Measurements from ENCODE around the gene BOD1L1.

BOD1L1 gene

GRCh38 chr4:13599159-13599558, 28.4 kb downstream of the BOD1L1 start:
- H3K27ac ChIP-seq = no peak overlapping the region
- 0 out of 2 replicates have a peak, but pooled peaks have one; percentile 19 for TF ChIP-seq CTCF (conservative IDR thresholded peaks at IDR 0.05)

- H3K27ac ChIP-seq = no peak overlapping the region
- TF ChIP-seq CTCF (conservative IDR thresholded peaks at IDR 0.05) = no peak
These were observed 29.9 kb downstream of the BOD1L1 start for GRCh38 chr4:13597604-13598003.

GRCh38 chr4:13597141-13597540, 30.4 kb downstream of the BOD1L1 start:
- TF ChIP-seq CTCF (conservative IDR thresholded peaks at IDR 0.05) = no peak
- H3K27ac ChIP-seq = no peak overlapping the region

- no peak overlapping the region for H3K27ac ChIP-seq
- TF ChIP-seq CTCF (conservative IDR thresholded peaks at IDR 0.05) = no peak
These were observed 35.3 kb downstream of the BOD1L1 start for GRCh38 chr4:13592220-13592619.

DNA sequence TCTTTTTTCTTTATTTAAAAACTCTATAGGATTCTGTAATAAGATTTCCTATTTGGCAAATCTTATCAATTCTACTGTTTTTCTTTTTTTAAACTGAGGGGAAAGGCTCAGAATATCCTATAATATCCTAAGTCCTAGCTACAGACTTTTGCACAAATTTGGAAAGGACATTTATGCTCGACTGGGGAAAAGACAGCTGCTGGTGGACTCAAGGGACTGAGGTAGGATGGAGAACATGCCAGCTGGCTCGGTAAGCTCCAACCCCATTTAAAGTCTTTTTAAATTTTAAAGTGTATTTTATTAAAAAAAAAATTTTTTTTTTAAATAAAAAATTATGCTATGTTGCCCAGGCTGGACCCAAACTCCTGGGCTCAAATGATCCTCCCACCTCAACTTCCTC, 36.8 kb downstream of the BOD1L1 start:
- H3K27ac ChIP-seq = no peak overlapping the region
- TF ChIP-seq CTCF (conservative IDR thresholded peaks at IDR 0.05) = no peak

- no peak for TF ChIP-seq CTCF (conservative IDR thresholded peaks at IDR 0.05)
- no peak overlapping the region for H3K27ac ChIP-seq
These were observed 38.6 kb downstream of the BOD1L1 start for GRCh38 chr4:13588954-13589353.

GRCh38 chr4:13584481-13584880, 43.0 kb downstream of the BOD1L1 start:
- no peak for TF ChIP-seq CTCF (conservative IDR thresholded peaks at IDR 0.05)
- no peak overlapping the region for H3K27ac ChIP-seq

DNA sequence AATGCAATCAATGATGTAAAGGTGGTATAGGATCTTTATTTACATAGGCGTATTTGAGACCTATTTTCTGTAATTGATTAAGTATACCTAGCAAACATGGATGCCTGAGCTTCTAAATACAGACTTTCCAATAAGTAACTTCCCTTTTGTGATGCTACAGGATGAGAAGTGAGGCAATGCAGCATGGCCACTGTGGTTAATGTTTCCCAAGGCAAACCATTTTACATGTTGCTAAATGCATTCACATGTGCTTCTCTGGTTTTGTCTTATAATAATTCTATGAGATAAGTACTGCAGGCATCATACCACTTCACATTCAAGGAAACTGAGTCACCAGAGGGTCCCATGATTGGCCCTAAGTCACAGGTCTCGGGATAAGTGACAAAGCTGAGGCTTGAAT, 47.5 kb downstream of the BOD1L1 start:
- no peak for TF ChIP-seq CTCF (conservative IDR thresholded peaks at IDR 0.05)
- no peak overlapping the region for H3K27ac ChIP-seq

Measured in VCaP (cell line).